AG08395 (cell line): ENCODE measurements around the gene S100A14.
"Not testable (repeated sequence)": the region's sequence is repeated elsewhere in the genome, so short reads cannot be mapped to it uniquely, and the experiment has no call there.

Experiments
- DNase-seq: peaks from one replicate; pipeline ENCODE4 v3.0.0; 2012; ENCODE audit warnings: mixed read lengths, low spot score

The S100A14 gene

DNA sequence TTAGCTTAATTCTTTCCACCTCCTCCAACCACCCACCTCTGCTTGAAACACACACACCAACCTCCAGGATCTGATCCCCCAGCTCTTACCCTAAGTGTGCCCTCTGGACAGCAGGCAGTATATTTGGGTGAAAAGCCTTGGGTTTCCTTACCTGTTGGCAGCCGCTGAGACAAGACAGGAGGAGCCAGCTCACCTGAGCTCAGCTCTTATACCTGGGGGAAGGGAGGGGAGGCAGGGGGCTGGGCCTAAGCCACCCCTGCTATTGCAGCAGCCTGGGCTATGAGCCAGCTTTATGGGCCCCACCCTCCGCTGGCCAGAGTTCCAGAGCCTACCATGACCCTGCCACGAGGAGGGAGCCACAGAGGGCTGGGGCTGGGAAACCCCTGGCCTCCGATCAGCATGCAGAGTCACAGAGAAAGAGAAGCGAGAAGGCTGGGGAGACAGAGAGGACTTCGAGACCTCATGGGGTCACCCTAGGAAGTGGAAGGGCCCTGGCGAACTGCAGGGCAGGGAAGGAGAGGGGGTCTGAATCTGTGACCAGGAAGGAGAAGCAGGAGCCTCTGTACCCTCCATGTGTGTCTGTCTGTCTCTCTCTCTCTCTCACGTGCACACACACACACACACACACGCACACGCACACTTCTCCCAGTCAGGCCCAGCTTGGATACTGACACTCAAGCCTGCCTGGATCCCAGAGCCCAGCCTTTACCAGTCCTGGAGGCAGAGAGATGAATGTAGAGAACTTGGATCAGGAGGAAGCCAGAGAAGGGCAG lies at the start of gene S100A14:
S100A14 (minus strand) TSS at position 182 of the 773 bp plus-strand sequence. CDS start 467 bp downstream, outside the sequence.
- DNase-seq = no peak

DNA sequence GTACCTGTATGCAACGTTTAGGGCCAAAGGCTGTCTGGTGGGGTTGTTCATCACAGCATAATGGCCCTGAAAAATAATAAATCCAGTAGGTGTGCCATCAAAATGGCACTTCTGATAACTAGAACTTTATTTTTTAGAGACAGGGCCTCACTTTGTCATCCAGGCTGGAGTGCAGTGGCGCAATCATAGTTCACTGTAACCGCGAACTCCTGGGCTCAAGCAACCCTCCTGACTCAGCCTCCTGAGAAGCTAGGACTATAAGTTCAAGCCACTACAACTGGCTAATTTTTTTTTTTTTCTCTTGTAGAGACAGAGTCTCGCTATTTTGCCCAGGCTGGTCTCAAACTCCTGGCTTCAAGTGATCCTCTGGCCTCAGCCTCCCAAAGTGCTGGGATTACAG lies 47.1 kb upstream of the S100A14 start:
- no peak for DNase-seq

DNA sequence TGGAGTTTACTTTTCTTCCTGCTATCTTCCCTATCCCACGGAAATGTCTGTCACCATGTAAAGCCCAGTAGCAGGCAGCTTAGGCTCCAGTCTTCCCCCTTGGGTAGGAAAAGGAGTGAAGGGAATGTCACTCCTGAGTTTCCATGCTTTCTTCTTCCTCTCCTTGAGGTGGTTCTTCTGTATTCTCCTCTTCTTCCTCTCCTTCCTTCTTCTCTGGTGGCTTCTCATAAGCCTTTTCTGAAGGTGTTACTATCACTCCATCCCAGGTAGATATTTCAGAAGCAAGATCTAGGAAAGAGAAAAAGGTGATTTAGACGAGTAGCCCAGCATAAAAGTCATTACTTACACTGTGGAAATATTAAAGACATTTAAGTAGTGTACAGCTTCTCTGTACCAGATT lies 46.1 kb upstream of the S100A14 start:
- DNase-seq = no peak

DNA sequence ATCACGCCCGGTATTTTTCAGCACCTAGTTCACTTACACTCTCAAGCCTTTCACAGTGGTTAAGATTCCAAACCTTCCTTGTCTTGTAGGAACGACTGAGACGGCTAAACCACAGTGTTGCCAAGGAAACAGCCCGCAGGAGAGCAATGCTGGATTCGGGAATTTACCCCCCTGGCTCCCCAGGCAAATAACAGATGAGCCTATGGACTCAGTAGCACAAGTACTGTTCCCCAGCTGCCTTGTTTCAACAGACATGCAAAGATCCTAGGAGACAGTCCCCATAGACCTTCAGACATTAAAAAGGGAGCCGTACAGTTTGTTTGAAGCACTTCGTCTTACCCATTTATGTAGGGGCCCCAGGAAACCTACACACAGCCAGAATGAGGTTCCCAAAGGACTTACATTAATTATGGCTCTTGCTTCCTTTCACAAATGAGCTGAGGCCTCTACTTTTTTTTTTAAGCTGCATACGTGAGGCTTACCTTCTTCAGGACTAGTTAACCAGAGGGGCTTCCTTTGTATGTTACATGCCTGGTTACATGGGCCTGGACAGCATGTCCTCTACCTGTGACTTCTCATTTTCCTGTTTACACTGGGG lies 45.1 kb upstream of the S100A14 start:
- no peak for DNase-seq

DNA sequence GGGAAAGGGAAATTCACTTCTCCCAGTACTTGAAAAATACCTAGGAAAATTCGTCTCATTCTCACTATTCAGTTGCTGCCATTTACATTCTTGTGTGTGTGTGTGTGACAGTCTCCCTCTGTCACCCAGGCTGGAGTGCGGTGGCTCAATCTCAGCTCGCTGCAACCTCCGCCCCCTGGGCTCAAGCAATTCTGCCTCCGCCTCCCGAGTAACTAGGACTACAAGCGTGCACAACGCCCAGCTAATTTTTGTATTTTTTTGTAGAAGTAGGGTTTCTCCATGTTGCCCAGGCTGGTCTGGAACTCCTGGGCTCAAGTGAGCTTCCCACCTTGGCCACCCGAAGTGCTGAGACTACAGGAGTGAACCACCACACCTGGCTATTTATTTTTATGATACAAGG lies 43.5 kb upstream of the S100A14 start:
- DNase-seq = no peak

DNA sequence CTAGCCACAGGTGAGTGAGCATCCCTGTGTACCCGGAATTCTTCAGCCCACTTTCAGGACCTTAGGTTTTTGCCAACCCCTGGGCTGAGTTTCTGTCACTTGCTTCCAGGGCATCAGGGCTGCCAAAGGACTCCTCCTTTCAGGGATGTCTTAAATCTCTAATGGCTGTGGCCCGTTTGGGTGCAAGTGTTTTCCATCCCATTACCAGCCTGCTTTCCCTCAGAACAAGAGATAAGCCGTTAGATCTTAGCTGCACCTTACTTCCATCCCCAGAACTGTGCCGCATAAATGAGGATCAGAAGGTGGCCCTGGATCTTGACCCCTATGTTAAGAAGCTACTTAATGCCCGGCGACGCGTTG lies 43.0 kb upstream of the S100A14 start:
- DNase-seq = no peak

DNA sequence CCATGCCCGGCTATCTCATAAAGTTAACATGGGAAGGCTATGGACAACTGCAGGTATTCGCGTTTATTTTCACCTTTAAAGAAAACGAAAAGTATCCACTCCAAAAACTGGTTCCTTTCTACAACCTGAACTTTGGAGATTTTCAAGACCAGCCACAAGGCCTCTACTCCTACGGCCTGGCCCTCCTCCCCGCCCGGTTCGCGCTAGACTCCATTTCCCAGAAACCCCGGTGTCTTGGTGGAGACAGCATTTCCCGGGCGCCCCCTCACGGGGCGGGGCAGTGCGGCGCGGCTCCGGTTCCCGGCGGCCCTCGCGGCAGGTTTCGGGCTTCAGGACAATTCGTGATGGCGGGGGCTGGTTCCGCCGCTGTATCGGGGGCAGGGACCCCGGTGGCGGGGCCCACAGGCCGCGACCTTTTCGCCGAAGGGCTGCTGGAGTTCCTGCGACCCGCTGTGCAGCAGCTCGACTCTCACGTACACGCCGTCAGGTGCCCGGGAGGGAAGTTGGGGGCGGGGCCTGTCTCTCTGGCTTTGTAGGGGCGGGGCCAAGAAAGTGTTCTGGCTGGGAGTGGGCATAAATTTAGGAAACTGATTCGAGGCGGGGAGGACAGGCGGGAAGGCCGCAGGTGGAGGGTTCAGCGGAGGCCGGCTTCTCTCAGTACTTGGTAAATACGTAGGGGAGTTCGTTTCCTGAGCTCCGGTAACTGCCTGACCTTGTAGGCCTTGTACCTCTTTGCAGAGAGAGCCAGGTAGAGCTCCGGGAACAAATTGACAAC lies 42.5 kb upstream of the S100A14 start, which contains the start of gene SNAPIN:
SNAPIN (plus strand) TSS at position 304 of the 775 bp plus-strand sequence; CDS start at position 345, 41 bp downstream.
- peak; percentile 94 for DNase-seq

DNA sequence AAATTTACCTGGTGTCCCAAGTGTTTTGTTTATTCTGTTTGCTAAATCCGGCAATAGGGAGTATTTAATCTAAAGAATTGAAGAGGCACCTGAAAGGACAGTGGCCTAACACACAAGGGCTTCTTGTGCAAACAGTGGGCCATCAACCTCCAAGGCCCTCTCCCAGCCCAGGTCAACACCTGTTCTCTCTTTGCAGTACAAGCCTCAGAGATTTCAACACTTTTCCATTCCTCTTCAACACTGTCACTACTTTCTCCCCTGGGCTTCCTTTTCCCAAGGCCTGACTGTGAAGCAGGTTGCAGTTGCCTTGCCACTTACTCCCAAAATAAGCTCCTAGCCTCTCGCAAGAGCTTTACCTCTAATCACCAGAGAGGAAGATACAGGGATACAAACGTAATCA lies 39.2 kb upstream of the S100A14 start:
- DNase-seq = no peak

DNA sequence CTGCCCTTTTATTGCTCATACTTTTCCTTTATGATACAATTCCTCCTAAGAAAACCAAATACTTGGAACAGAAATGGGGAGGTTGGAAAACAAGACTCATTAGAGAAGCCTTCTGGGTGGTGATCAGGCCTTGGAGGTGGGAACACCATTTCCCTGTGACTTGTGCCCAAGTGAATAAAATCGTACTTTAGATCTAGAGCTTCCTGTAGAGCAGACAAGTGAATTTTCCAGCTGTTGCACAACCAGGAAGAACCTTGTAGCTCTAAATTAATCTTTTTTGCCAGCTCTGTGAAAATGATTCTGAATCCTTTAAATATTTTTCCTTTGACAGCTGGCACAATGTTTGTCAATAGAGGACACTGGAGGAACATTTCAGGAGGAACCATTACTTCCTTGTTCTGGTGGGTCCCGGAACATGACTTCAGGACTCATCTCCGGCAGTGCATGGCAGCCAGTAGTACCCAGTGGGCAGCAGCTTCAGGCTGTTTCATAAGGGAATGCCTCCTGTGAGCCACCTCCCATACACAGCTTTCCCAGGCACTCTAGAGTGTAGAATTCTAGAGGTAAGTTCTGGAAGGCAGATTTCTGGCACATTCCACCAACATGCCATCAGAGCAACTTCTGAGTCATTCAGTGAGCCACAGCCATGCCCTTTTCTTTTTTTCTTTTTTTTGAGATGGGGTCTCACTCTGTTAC lies 36.8 kb upstream of the S100A14 start:
- peak; percentile 57 for DNase-seq

DNA sequence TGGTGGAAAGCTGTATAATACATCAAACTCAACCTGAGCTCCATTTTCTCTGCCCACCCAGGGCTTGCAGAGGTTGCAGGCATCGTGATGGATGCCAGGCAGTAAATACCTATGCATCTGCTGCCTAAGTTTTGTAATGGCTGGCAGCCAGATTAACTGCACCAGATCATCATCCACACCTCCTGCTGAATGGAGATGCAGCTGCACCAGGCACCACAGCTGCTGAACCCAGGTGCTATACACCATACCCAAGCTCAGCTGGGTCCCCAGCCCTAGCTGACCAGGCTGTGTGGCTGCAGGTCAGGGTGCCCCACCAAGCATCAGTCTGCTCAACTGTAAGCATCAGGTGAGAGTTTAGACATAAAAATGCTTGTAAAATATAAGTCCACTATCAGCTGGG lies 35.6 kb upstream of the S100A14 start:
- no peak for DNase-seq

DNA sequence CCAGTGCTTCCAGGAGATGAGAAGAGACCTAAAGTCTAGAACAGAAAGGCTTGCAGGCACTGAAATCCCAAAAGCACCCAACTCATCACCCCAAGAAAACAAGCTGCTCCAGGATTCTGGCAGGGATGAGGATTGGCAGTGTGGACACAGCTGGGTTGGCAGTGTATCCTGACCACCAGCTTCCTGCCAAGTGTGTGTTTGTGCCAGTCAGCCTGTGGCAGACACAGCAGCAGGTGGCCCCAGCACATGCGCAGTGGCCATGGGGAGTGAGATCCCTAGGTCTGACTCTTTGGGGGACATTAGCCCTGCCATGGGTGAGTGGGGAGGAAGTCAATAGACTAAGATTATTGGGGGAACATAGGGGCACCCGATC lies 33.7 kb upstream of the S100A14 start:
- no peak for DNase-seq

DNA sequence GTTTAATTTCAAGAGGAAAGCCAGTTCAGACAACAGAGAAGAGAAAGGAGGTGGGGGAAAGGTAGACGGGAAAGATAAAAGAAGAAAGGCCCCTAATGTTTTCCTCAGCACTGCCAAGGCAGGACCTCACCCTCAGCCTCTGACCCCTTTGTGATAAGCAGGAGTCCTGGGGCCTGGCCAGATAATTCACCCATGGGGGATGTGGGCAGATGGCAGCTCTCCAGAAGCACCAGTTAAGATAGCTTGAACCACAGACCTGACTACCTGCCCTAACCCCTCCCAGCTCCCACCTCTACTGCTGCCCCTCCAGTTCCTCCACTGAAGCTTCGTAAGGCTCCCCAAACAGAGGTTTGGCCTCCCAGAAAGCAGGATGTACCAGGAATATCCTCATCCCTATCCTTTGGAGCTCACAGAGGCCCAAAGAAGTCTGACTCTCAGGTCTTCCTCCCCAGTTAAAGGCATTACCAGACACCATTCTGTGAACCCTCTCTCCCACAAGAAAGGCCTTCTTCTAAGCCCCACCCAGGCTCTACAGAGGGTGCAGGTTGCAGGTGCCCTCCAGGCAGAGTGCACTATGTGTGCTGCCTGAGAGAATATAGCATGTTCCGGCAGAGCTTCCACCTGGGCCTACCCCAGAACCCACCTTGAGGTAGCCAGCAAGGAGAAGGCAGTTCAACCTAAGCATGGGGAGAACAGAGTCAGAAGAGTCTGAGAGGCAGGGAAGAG lies 33.2 kb upstream of the S100A14 start:
- DNase-seq = no peak

DNA sequence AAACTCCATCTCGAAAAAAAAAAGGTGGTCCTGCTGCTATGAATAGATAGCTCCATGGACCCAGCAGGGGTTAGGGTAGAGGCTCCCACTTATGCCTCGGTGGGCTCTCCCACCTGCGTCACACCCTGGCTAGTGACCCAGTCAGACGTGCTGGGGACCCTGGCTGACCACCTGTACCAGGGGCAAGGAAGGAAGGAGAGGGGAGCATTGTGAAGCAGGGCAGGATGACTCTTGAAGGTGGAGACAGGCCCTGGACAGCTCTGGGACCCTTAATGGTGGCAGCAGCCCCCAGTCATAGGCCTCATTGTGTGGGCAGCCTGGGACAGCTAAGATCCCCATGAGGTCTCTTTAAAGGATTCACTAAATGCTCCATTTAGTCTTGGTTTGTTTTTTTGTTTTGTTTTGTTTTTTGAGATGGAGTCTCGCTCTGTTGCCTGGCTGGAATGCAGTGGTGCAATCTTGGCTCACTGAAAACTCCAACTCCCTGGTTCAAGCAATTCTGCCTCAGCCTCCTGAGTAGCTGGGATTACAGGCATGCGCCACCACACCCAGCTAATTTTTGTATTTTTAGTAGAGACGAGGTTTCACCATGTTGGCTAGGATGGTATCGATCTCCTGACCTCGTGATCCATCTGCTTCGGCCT lies 32.0 kb upstream of the S100A14 start:
- no peak for DNase-seq

DNA sequence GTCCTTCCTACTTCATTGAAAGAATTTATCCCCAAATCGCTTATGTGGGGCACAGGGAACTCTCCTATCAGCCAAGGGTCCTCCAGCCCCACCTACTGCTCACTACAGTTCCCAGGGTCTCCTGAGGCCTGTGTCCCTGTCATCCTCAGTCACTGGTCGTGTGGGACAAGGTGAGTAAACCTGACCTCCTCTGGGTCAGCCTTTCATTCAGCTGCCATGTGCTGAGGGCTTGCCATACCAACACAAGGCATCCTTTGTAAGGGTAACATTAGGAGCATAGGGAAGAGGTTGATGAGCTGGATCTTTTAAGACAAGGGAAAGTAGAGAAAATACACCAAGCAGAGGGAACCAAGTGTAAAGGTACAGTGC lies 31.2 kb upstream of the S100A14 start:
- no peak for DNase-seq

DNA sequence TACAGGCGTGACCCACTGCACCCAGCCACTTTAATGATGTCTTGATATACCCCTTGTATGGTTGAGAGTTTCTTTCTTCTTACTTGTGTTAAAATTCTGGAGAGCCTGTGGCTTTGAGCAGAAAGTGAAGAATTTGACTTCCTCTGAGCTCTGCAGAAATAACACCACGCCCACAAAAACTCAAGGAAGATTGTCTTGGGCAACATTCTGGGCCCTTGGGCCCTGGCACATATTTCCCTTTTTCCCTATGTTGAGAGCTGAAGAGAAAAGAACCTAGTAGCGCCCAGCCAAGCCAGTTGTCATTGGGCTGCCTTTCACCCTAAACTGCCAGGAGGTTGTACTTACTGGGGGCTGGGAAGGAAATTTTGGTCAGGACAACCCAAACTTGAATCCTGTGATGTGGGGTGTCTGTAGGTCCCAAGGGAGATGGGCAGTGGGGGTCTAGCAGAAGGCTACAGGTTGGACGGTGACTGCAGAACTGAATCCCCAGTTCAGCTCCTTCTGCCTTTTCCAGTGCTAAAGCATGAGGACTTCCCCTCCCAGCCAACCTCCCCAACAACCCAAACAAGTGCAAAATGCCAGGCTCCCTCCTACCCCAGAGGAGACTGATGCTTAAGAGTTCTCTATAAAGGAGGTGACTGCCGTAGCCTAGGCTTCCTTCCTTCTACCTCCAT lies 30.7 kb upstream of the S100A14 start:
- DNase-seq = no peak

DNA sequence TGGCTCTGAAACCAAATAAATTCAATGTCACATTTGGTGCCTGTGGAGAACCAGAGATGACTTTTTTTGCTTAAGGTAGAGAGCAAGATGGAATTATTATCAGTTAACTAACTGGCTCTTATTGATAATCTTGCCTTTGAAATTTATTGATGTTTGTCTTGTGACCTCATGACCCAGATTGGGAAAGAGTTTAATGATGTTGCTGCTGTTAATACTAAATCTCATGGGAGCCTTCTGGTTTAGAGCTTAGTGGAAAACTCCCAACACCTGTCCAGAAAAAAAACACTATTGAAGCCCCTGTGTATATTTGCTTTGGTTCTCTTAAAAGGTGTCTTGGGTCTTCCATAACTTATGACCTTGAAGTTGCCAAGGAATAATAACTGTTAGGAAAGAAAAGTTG lies 27.7 kb upstream of the S100A14 start:
- no peak for DNase-seq

DNA sequence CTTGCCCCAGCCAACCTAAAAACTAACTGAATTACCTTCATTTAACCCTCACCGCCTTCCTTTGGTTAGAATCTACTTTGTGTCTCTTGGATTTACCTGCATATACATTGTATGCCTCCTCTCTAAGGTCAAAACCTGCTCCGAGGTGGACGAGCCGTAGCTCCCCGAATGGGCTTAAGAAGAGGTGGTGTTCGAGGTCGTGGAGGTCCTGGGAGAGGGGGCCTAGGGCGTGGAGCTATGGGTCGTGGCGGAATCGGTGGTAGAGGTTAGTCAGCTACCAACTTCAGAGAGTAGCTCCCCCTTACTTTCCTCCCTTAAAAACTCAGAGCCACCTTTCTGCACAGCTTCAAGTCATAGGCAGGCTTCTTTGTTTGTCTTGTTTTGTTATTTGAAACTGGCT lies 27.0 kb upstream of the S100A14 start:
- DNase-seq = no peak

DNA sequence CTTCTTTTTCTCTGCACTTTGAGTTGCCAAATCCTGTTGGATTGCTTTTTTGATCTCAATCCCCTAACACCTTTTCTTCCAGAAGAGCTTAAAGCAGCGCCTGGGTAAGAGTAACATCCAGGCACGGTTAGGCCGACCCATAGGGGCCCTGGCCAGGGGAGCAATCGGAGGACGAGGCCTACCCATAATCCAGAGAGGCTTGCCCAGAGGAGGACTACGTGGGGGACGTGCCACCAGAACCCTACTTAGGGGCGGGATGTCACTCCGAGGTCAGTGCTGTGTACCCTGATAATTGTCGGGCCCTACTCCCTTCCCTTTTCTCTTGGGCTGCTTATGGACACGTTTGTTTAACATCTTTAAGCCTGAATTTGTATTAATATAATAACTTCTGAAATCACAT lies 26.0 kb upstream of the S100A14 start:
- DNase-seq = no peak

DNA sequence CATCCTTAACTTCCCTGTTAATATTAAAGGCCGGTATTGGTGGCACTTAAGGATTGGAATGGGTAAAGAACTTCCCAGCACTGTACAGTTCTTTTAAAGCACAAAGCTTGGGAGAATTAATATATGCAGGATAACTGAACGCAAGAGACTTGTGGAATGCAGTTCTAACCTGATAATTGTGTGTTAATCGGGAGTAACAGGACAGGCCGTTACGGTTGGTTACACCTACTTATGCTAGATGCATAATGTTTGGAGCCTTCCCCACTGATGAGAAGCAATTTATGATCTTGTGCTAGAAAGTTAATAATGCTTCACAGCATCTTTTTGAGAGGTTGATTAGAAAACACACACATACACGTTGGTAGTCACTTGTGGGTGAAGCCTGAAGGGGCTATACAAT lies 24.7 kb upstream of the S100A14 start:
- no peak for DNase-seq

DNA sequence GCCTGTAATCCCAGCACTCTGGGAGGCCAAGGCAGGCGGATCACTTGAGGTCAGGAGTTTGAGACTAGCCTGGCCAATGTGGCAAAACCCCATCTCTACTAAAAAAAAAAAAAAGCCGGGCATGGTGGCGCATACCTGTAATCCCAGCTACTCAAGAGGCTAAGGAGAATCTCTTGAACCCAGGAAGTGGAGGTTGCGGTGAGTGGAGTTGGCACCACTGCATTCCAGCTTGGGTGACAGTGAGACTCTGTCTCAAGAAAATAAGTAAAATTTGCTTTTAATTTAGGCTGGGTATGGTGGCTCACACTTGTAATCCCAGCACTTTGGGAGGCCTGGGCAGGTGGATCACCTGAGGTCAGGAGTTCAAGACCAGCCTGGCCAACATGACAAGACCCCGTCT lies 24.1 kb upstream of the S100A14 start:
- DNase-seq = not testable (repeated sequence)

DNA sequence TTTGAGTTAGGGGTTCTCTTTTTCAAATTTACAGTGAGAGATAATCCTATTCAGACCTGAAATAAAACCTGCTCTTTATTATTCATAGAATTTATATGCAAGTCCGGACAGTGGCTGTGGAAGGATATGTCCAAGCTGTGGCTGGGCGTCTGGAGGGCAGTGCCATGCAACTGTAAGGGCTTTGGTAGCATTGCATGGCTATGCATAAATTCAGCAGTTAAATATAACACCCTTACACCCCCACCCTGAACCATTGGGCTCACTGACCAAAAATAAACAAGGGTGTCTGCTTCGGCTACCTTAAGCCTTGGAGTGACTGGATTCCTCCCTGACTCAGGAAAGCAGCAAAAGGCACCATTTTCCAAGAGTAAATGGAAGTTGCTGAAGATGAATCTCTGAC lies 23.2 kb upstream of the S100A14 start:
- DNase-seq = no peak
